Trophoblast cell (in vitro differentiated cells and primary cell): Measurements from ENCODE around the gene MTFR1L.

Experiments
- DNase-seq, 2 donors: peaks; one replicate each; pipeline ENCODE4 v3.0.0-alpha.2; 2016
- H2AFZ ChIP-seq: 2 replicates; pipeline ENCODE4 v1.6.1; 2013; ENCODE audit warnings: low read length, moderate library complexity, mild to moderate bottlenecking; ENCODE audit not compliant: insufficient read depth, poor library complexity
- H2AK5ac ChIP-seq: 2 replicates; pipeline ENCODE4 v1.6.1; 2013; ENCODE audit warnings: mild to moderate bottlenecking, low read length
- H2BK120ac ChIP-seq: 2 replicates; pipeline ENCODE4 v1.6.1; 2013; ENCODE audit warnings: low read length, mild to moderate bottlenecking, moderate library complexity; ENCODE audit not compliant: insufficient read depth, poor library complexity
- H2BK12ac ChIP-seq: 2 replicates; pipeline ENCODE4 v1.6.1; 2013; ENCODE audit warnings: mild to moderate bottlenecking, low read length, moderate library complexity
- H2BK5ac ChIP-seq: 2 replicates; pipeline ENCODE4 v1.6.1; 2013; ENCODE audit warnings: low read length, low read depth, moderate library complexity, mild to moderate bottlenecking; ENCODE audit not compliant: poor library complexity
- H3K14ac ChIP-seq: 2 replicates; pipeline ENCODE4 v1.6.1; 2013; ENCODE audit warnings: mild to moderate bottlenecking, low read length
- H3K18ac ChIP-seq: 2 replicates; pipeline ENCODE4 v1.6.1; 2013; ENCODE audit warnings: mild to moderate bottlenecking, low read length
- H3K23ac ChIP-seq: 2 replicates; pipeline ENCODE4 v1.6.1; 2013; ENCODE audit warnings: low read length
- H3K27ac ChIP-seq: 2 replicates; pipeline ENCODE4 v1.5.1; 2013; ENCODE audit warnings: low read depth, mild to moderate bottlenecking, inconsistent platforms, low read length, moderate library complexity
- H3K27me3 ChIP-seq: 2 replicates; pipeline ENCODE4 v1.6.1; 2013; ENCODE audit warnings: inconsistent platforms, mild to moderate bottlenecking, low read length, moderate library complexity; ENCODE audit not compliant: insufficient read depth
- H3K36me3 ChIP-seq, 2 experiments: 1 replicate in 1 of 2; 2 replicates in 1 of 2; pipeline ENCODE4 v1.6.1; 2013; ENCODE audit warnings: low read length in 2 of 2, mild to moderate bottlenecking in 2 of 2, moderate library complexity in 1 of 2; ENCODE audit not compliant: insufficient read depth in 2 of 2, control insufficient read depth in 1 of 2
- H3K4ac ChIP-seq: 2 replicates; pipeline ENCODE4 v1.6.1; 2013; ENCODE audit warnings: low read depth, mild to moderate bottlenecking, low read length, moderate library complexity
- H3K4me1 ChIP-seq, 2 experiments: 1 replicate in 1 of 2; 2 replicates in 1 of 2; pipeline ENCODE4 v1.6.1; 2013; ENCODE audit warnings: low read length in 2 of 2, mild to moderate bottlenecking in 2 of 2, moderate library complexity in 1 of 2; ENCODE audit not compliant: insufficient read depth in 2 of 2, control insufficient read depth in 1 of 2
- H3K4me2 ChIP-seq: 2 replicates; pipeline ENCODE4 v1.6.1; 2013; ENCODE audit warnings: inconsistent platforms, mild to moderate bottlenecking, low read length, moderate library complexity
- H3K4me3 ChIP-seq: 2 replicates; pipeline ENCODE4 v1.5.1; 2013; ENCODE audit warnings: mild to moderate bottlenecking, low read depth, low read length, inconsistent platforms
- H3K79me1 ChIP-seq: one replicate; pipeline ENCODE4 v1.6.1; 2013; ENCODE audit warnings: low read length
- H3K79me2 ChIP-seq: 2 replicates; pipeline ENCODE4 v1.6.1; 2013; ENCODE audit warnings: low read length, mild to moderate bottlenecking; ENCODE audit not compliant: control insufficient read depth, insufficient read depth, poor library complexity
- H3K9ac ChIP-seq: 2 replicates; pipeline ENCODE4 v1.6.1; 2013; ENCODE audit warnings: mild to moderate bottlenecking, low read length
- H3K9me3 ChIP-seq: 2 replicates; pipeline ENCODE4 v1.6.1; 2013; ENCODE audit warnings: low read depth, mild to moderate bottlenecking, control low read depth, inconsistent platforms, low read length; ENCODE audit not compliant: insufficient read depth
- H4K12ac ChIP-seq: 2 replicates; pipeline ENCODE4 v1.6.1; 2013; ENCODE audit warnings: low read depth, mild to moderate bottlenecking, low read length, moderate library complexity
- H4K8ac ChIP-seq: 2 replicates; pipeline ENCODE4 v1.6.1; 2013; ENCODE audit warnings: low read depth, mild to moderate bottlenecking, low read length, moderate library complexity
- H4K91ac ChIP-seq: one replicate; pipeline ENCODE4 v1.6.1; 2013; ENCODE audit warnings: low read depth, mild to moderate bottlenecking, low read length, moderate library complexity
- WGBS: extraction: QIAGEN DNeasy Blood & Tissue Kit; methylation state at CpG from one replicate; pipeline ENCODE4 v1.1.7; 2013; ENCODE audit warnings: missing lambda C conversion rate; ENCODE audit not compliant: insufficient read length, insufficient coverage; ENCODE audit errors: extremely low coverage; 5-methylcytosine and 5-hydroxymethylcytosine counted together

Gene MTFR1L

DNA sequence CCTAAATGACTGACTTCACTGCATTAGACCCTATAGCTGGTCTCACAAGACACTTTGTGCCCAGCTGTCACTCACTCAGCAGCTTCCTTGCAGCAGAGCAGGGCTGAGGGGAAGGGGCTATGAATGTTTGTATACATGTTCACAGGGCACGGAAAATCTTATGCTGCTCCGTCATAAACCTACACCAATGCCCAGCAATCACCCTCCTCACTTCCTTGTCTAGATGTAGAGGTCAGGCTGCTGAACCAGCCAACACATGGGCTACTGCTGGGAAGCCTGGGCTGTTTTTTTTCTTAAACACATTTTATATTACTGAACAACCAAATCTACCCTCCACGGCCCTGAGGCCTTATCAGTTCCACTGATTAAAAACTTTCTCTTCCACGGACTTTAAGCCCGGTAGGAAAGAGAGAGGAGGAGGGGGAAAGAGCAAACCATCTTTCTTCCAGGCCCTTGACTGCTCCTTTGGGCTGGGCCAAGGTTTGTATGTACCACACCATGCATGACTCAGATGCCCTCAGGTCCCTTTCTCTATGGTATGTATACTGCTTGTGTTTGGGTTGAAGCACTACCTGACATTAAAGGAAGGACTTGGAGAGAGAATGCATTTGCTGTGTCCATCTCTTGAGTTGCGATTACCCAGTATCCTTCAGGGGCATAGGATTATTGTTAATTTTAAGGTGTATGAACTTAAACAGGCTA lies 12.7 kb downstream of the MTFR1L start:
- Histone ChIP-seq H4K91ac (no peak overlapping the region), H3K9ac (no peak overlapping the region), H3K4ac (no peak overlapping the region), H3K14ac (no peak overlapping the region), H3K79me2 (no peaks in the 10 kb centered on the region), H3K79me1 (no peaks in the 10 kb centered on the region), H3K36me3 (peaks cover 22 to 58% of the 10 kb centered on the region in 2 experiments), H2AK5ac (no peak overlapping the region), H3K4me2 (no peak overlapping the region), H2AFZ (no peak overlapping the region), H3K27ac (no peak overlapping the region), H3K4me3 (no peak overlapping the region), H4K12ac (no peak overlapping the region), H4K8ac (no peak overlapping the region), H2BK12ac (no peak overlapping the region), H3K9me3 (no peaks in the 10 kb centered on the region), H3K4me1 (peaks cover 0 to 2% of the 10 kb centered on the region in 2 experiments), H3K27me3 (no peaks in the 10 kb centered on the region), H2BK5ac (no peak overlapping the region), H3K18ac (no peak overlapping the region), H2BK120ac (no peak overlapping the region), H3K23ac (no peak overlapping the region)
- no CpG with 5 or more reads among the region's 6 CpGs for WGBS
- DNase-seq: peak; percentile 82 to 91

DNA sequence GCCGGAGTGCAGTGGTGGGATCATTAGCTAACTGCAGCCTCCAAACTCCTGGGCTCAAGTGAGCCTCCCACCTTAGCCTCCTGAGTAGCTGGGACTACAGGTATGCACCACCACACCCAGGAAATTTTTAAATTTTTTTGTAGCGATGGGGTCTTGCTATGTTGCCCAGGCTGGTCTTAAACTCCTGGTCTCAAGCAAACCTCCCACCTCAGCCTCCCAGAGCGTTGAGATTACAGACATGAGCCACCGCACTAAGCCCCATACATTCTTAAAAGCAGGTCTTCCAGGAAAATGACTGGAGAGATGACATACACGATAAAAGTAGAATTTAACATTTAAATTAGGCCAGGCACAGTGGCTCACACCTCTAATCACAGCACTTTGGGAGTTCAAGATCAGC lies 13.4 kb downstream of the MTFR1L start:
- Histone ChIP-seq H3K23ac (no peak overlapping the region), H2BK120ac (no peak overlapping the region), H3K4me2 (no peak overlapping the region), H3K79me2 (no peaks in the 10 kb centered on the region), H2AK5ac (no peak overlapping the region), H4K8ac (no peak overlapping the region), H3K36me3 (peaks cover 18 to 52% of the 10 kb centered on the region in 2 experiments), H3K27ac (no peak overlapping the region), H4K91ac (no peak overlapping the region), H3K79me1 (no peaks in the 10 kb centered on the region), H3K4me1 (peaks cover 0 to 2% of the 10 kb centered on the region in 2 experiments), H2AFZ (no peak overlapping the region), H3K14ac (no peak overlapping the region), H3K9ac (no peak overlapping the region), H3K18ac (no peak overlapping the region), H2BK12ac (no peak overlapping the region), H2BK5ac (no peak overlapping the region), H3K4me3 (no peak overlapping the region), H3K27me3 (no peaks in the 10 kb centered on the region), H3K4ac (no peak overlapping the region), H4K12ac (no peak overlapping the region), H3K9me3 (no peaks in the 10 kb centered on the region)
- peak in 1 of 2 donors; percentile 9 for DNase-seq
- WGBS: no CpG with 5 or more reads among the region's 5 CpGs

DNA sequence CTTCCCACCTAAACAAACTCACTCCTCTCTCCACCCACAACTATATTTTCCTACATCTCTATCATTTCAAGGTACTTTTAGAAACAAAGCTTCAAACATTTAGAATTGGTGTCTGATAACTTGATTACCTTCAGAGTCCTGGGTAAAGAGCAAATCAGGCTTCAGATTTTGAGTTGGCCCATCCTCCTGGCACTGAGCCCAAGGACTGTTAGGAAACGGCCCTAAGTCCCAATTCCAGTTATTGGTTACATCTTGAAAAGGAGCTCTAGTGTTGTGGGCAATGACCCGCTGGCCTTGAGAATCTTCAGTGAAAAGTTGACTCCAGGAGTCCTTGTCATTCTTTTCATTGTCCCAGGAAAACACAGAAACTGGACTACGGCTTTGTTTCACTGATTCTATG lies 15.1 kb downstream of the MTFR1L start:
- H2BK120ac ChIP-seq: no peak overlapping the region
- H4K12ac ChIP-seq: no peak overlapping the region
- no peak overlapping the region for H3K23ac ChIP-seq
- no peaks in the 10 kb centered on the region for H3K27me3 ChIP-seq
- H3K9me3 ChIP-seq: no peaks in the 10 kb centered on the region
- no peak overlapping the region for H2AK5ac ChIP-seq
- H3K18ac ChIP-seq: no peak overlapping the region
- no peak overlapping the region for H3K4me3 ChIP-seq
- H3K4ac ChIP-seq: no peak overlapping the region
- no peak overlapping the region for H3K27ac ChIP-seq
- no peak overlapping the region for H3K14ac ChIP-seq
- no CpG with 5 or more reads among the region's 3 CpGs for WGBS
- H3K36me3 ChIP-seq: peaks cover 9 to 39% of the 10 kb centered on the region in 2 experiments
- no peak for DNase-seq
- H2BK12ac ChIP-seq: no peak overlapping the region
- H3K9ac ChIP-seq: no peak overlapping the region
- H3K79me2 ChIP-seq: no peaks in the 10 kb centered on the region
- no peak overlapping the region for H2AFZ ChIP-seq
- H4K91ac ChIP-seq: no peak overlapping the region
- no peak overlapping the region for H2BK5ac ChIP-seq
- peaks cover 0 to 2% of the 10 kb centered on the region in 2 experiments for H3K4me1 ChIP-seq
- H4K8ac ChIP-seq: no peak overlapping the region
- H3K4me2 ChIP-seq: no peak overlapping the region
- no peaks in the 10 kb centered on the region for H3K79me1 ChIP-seq

GRCh38 chr1:25836695-25837094 lies 16.9 kb downstream of the MTFR1L start:
- Histone ChIP-seq H3K27ac (no peak overlapping the region), H3K23ac (no peak overlapping the region), H3K9ac (no peak overlapping the region), H3K4ac (no peak overlapping the region), H3K4me3 (no peak overlapping the region), H3K36me3 (peaks cover 6 to 24% of the 10 kb centered on the region in 2 experiments), H3K79me2 (no peaks in the 10 kb centered on the region), H3K4me2 (no peak overlapping the region), H4K8ac (no peak overlapping the region), H2AK5ac (no peak overlapping the region), H2BK120ac (no peak overlapping the region), H3K18ac (no peak overlapping the region), H3K14ac (no peak overlapping the region), H3K9me3 (no peaks in the 10 kb centered on the region), H2BK12ac (no peak overlapping the region), H2AFZ (no peak overlapping the region), H2BK5ac (no peak overlapping the region), H3K27me3 (no peaks in the 10 kb centered on the region), H4K91ac (no peak overlapping the region), H3K4me1 (peaks cover 0 to 2% of the 10 kb centered on the region in 2 experiments), H4K12ac (no peak overlapping the region), H3K79me1 (no peaks in the 10 kb centered on the region)
- DNase-seq: no peak
- WGBS: no CpG with 5 or more reads among the region's 3 CpGs
